GM13977 (cell line): ENCODE results near the gene HOXD12.

Experiments
- DNase-seq: peaks from one replicate; pipeline ENCODE4 v3.0.0; 2012; ENCODE audit warnings: low spot score
- CTCF ChIP-seq: IDR thresholded peaks from 2 replicates; pipeline ENCODE4 v1.5.1; 2012; ENCODE audit warnings: mild to moderate bottlenecking, control low read depth; ENCODE audit not compliant: insufficient read depth; ENCODE audit errors: extremely low read depth, missing control alignments
- in situ Hi-C: fragments of 300-500 bp; cut with MboI; formaldehyde crosslinking; loops from one replicate; pipeline ENCODE4 v1.12.0; 2022; ENCODE audit warnings: low sequenced_read_pairs, low pct_unique_long_range_greater_than_20kb, mixed read lengths, inconsistent platforms; ENCODE audit not compliant: unreplicated experiment

The HOXD12 gene

GRCh38 chr2:176076796-176077195, 22.8 kb upstream of the HOXD12 start:
- DNase-seq: no peak
- no peak for TF ChIP-seq CTCF
- in situ Hi-C loops: loop anchor here (25.0 kb wide), 2 partner anchors 389 to 1739 kb away; partner anchors contain the start of gene SP9

GRCh38 chr2:176078541-176079284, 20.9 kb upstream of the HOXD12 start:
- in situ Hi-C loops: loop anchor here (25.0 kb wide), 2 partner anchors 391 to 1741 kb away; partner anchors contain the start of gene SP9
- no peak for DNase-seq
- no peak for TF ChIP-seq CTCF

- DNase-seq: peak; percentile 43
- in situ Hi-C loops: loop anchor here (25.0 kb wide), 2 partner anchors 392 to 1742 kb away; partner anchors contain the start of gene SP9
- no peak for TF ChIP-seq CTCF
These were observed 20.2 kb upstream of the HOXD12 start for GRCh38 chr2:176079285-176079830.

GRCh38 chr2:176079831-176080539, 19.6 kb upstream of the HOXD12 start:
- in situ Hi-C loops: loop anchor here (25.0 kb wide), 2 partner anchors 393 to 1743 kb away; partner anchors contain the start of gene SP9
- DNase-seq: peak; percentile 69
- TF ChIP-seq CTCF: peak; percentile 56

GRCh38 chr2:176080540-176081375, 18.8 kb upstream of the HOXD12 start:
- no peak for TF ChIP-seq CTCF
- peak; percentile 38 for DNase-seq
- in situ Hi-C loops: loop anchor here (25.0 kb wide), 2 partner anchors 393 to 1743 kb away; partner anchors contain the start of gene SP9
